ENCODE measurements around the gene SLC30A5.

Gene SLC30A5

GRCh38 chr5:69170969-69171368 is 77.2 kb downstream of the SLC30A5 start:
- H3K27ac ChIP-seq: no peak overlapping the region
- TF ChIP-seq ZFX (IDR thresholded peaks at IDR 0.05) (no peak), CTCF (conservative IDR thresholded peaks at IDR 0.05) (no peak)

Data from C4-2B (cell line).